GM12878 (cell line): ENCODE results near the gene ABCA3. TPM values are rescaled to one million over a fixed set of nuclear protein-coding genes. Genes with fewer than 3 reads are reported as not detected.

ENCODE experiments used
- ATAC-seq: fragments of 200-7000 bp; cut with Tn5 transposase; 3 replicates; pipeline ENCODE4 v1.9.1; 2020; ENCODE audit warnings: mild to moderate bottlenecking, moderate library complexity
- BruUV-seq: library from RNA; stranded (reverse); fragments of 400-500 nt; replicated peaks from 2 replicates; lab custom pipeline; 2021; lab: Mats Ljungman, UMichigan
- CTCF ChIA-PET: fragments of 300-600 bp; sonication (Branson Sonifier 250); formaldehyde crosslinking; extraction: SDS; loops from one replicate; lab custom pipeline; 2021; ENCODE audit warnings: inconsistent platforms; lab: Yijun Ruan, JAX
- POLR2A ChIA-PET: fragments of 350-600 bp; formaldehyde crosslinking; extraction: SDS; loops from one replicate; lab custom pipeline; 2021; ENCODE audit warnings: inconsistent platforms; lab: Charles Lee
- RAD21 ChIA-PET: fragments of 300-600 bp; sonication (Branson Sonifier 250); formaldehyde crosslinking; loops from one replicate; lab custom pipeline; 2023; ENCODE audit warnings: antibody characterized with exemption; ENCODE audit not compliant: unreplicated experiment; lab: Charles Lee
- SMC1A ChIA-PET: fragments of 300-600 bp; sonication (Branson Sonifier 250); formaldehyde crosslinking; loops from one replicate; lab custom pipeline; 2023; ENCODE audit not compliant: unreplicated experiment, uncharacterized antibody; lab: Charles Lee
- DNase-seq: peaks from one replicate; pipeline ENCODE4 v3.0.0-alpha.2; 2011; ENCODE audit warnings: low read depth, low spot score
- FAIRE-seq: peaks from 3 replicates; lab custom pipeline; 2011; peaks lifted over from hg19 to GRCh38; lab: Jason Lieb, UNC
- H2AFZ ChIP-seq: 2 replicates; pipeline ENCODE4 v1.6.0; 2011; ENCODE audit warnings: low read depth, low read length, control low read depth; ENCODE audit not compliant: control insufficient read depth
- H3K27ac ChIP-seq: 2 replicates; pipeline ENCODE4 v1.5.1; 2011; ENCODE audit warnings: control low read depth; ENCODE audit not compliant: control insufficient read depth, insufficient read depth
- H3K27me3 ChIP-seq, 2 experiments: replicated peaks in 1 of 2; 2 replicates each; pipeline versions ENCODE4 v1.6.0 to v1.6.1; 2011; ENCODE audit warnings: low read length in 1 of 2; ENCODE audit not compliant: control insufficient read depth in 2 of 2, insufficient read depth in 2 of 2
- H3K36me3 ChIP-seq, 2 experiments: 2 replicates each; pipeline ENCODE4 v1.5.1; 2011; ENCODE audit warnings: low read length in 1 of 2; ENCODE audit not compliant: control insufficient read depth in 2 of 2, insufficient read depth in 2 of 2
- H3K4me1 ChIP-seq: 2 replicates; pipeline ENCODE4 v1.6.1; 2011; ENCODE audit warnings: mild to moderate bottlenecking, low read length, moderate library complexity, mixed read lengths; ENCODE audit not compliant: control insufficient read depth, insufficient read depth
- H3K4me2 ChIP-seq: 2 replicates; pipeline ENCODE4 v1.6.0; 2011; ENCODE audit warnings: control low read depth; ENCODE audit not compliant: control insufficient read depth, insufficient read depth
- H3K4me3 ChIP-seq: fragments of 200-600 bp; sonication (generic); 2 replicates; pipeline ENCODE4 v1.5.1; 2016
- H3K79me2 ChIP-seq: 2 replicates; pipeline ENCODE4 v1.6.0; 2011; ENCODE audit warnings: low read length; ENCODE audit not compliant: control insufficient read depth, insufficient read depth
- H3K9ac ChIP-seq: 2 replicates; pipeline ENCODE4 v1.8.0; 2011; ENCODE audit warnings: low read length, control low read depth, mixed read lengths; ENCODE audit not compliant: control insufficient read depth, insufficient read depth
- H3K9me3 ChIP-seq: replicated peaks from 3 replicates; pipeline ENCODE4 v1.5.1; 2011; ENCODE audit warnings: mild to moderate bottlenecking, low read length; ENCODE audit not compliant: control insufficient read depth, insufficient read depth
- H4K20me1 ChIP-seq: 2 replicates; pipeline ENCODE4 v1.6.0; 2011; ENCODE audit not compliant: control insufficient read depth, insufficient read depth
- BCL11A ChIP-seq: IDR thresholded peaks from 2 replicates; pipeline ENCODE4 v1.6.1; 2011; ENCODE audit warnings: low read depth, low read length
- BMI1 ChIP-seq: fragments of 450-650 bp; IDR thresholded peaks from 2 replicates; pipeline ENCODE4 v1.6.1; 2016; ENCODE audit warnings: mild to moderate bottlenecking, moderate library complexity, borderline replicate concordance
- CBFB ChIP-seq: IDR thresholded peaks from 2 replicates; pipeline ENCODE4 v1.6.1; 2016; ENCODE audit warnings: antibody characterized with exemption, low read depth
- CREB1 ChIP-seq: IDR thresholded peaks from 2 replicates; pipeline ENCODE4 v1.6.1; 2012; ENCODE audit warnings: low read depth, mild to moderate bottlenecking, inconsistent platforms
- CREM ChIP-seq: IDR thresholded peaks from 2 replicates; pipeline ENCODE4 v1.6.1; 2014; ENCODE audit warnings: antibody characterized with exemption, low read depth
- HDAC2 ChIP-seq: fragments of 200-600 bp; sonication (generic); IDR thresholded peaks from 2 replicates; pipeline ENCODE4 v1.6.1; 2017
- HDAC6 ChIP-seq: fragments of 200-600 bp; sonication (generic); IDR thresholded peaks from one replicate; pipeline ENCODE4 v1.8.0; 2017; ENCODE audit warnings: antibody characterized with exemption; ENCODE audit not compliant: unreplicated experiment
- MYB ChIP-seq: fragments of 150-350 bp; IDR thresholded peaks from 2 replicates; pipeline ENCODE4 v1.6.1; 2014; ENCODE audit warnings: mild to moderate bottlenecking, low read depth, low read length, borderline replicate concordance
- SMAD5 ChIP-seq: IDR thresholded peaks from 2 replicates; pipeline ENCODE4 v1.6.1; 2016; ENCODE audit warnings: antibody characterized with exemption, low read depth
- SMC3 ChIP-seq: IDR thresholded peaks from 2 replicates; pipeline ENCODE4 v1.6.1; 2011; ENCODE audit warnings: low read length, improper control_type of control experiment, borderline replicate concordance
- SUPT20H ChIP-seq: IDR thresholded peaks from 2 replicates; pipeline ENCODE4 v1.6.1; 2011; ENCODE audit warnings: low read depth, mild to moderate bottlenecking, low read length, moderate library complexity, borderline replicate concordance; ENCODE audit not compliant: control insufficient read depth
- TBL1XR1 ChIP-seq: IDR thresholded peaks from 2 replicates; pipeline ENCODE4 v1.6.1; 2012; ENCODE audit warnings: low read depth, low read length, improper control_type of control experiment
- WGBS: methylation state at CpG from one replicate; pipeline ENCODE4 v1.1.6; 2016; ENCODE audit warnings: low lambda C conversion rate; ENCODE audit not compliant: insufficient replicate concordance, insufficient coverage; ENCODE audit errors: missing lambda C conversion rate; 5-methylcytosine and 5-hydroxymethylcytosine counted together
- in situ Hi-C: fragments of 300-500 bp; cut with MboI; formaldehyde crosslinking; loops from 9 replicates; pipeline ENCODE4 v1.14.3; 2018; ENCODE audit warnings: mixed read lengths
- intact Hi-C: fragments of 100-400 bp; cut with micrococcal nuclease; formaldehyde crosslinking; loops from one replicate; pipeline ENCODE4 v1.14.2; 2022; ENCODE audit not compliant: unreplicated experiment
- polyA plus RNA-seq, 11 experiments: library from polyadenylated mRNA; depleted of rRNA in 4 of 11; unstranded in 6 of 11; stranded (reverse) in 5 of 11; fragments of >200 nt; fragmentation: Nextera tagmentation in 4 of 11; fragmentation: Illumina TruSeq in 1 of 11; extraction: Ambion mirVana in 4 of 11; extraction: Trizol in 1 of 11; gene quantifications; 1 replicate in 1 of 11; 2 replicates in 10 of 11; pipeline versions ENCODE4 v1.2.1 to v1.2.3, GENCODE V29; 2011 to 2016; ENCODE audit warnings: inconsistent platforms in 2 of 11, missing spikeins in 2 of 11, low read depth in 1 of 11
- total RNA-seq, 4 experiments: library from RNA; depleted of rRNA in 3 of 4; stranded (reverse); fragments of >200 nt in 3 of 4; fragmentation: Illumina TruSeq in 1 of 4; extraction: Trizol in 1 of 4; gene quantifications; 2 replicates each; pipeline versions ENCODE4 v1.2.1 to v1.2.3, GENCODE V29; 2013 to 2021
- TF ChIP-seq, protein P1 (sequence below): fragments of 450-650 bp; IDR thresholded peaks from 2 replicates; pipeline ENCODE4 v1.6.1; 2017; ENCODE audit warnings: mild to moderate bottlenecking, moderate library complexity
- TF ChIP-seq, protein P2 (sequence below): fragments of 450-650 bp; formaldehyde crosslinking; IDR thresholded peaks from 2 replicates; pipeline ENCODE4 v1.4.0; 2022; ENCODE audit warnings: mild to moderate bottlenecking, moderate library complexity

Gene ABCA3
- total and polyA plus RNA-seq, 10 of the 15 experiments (the other 5 are each of a cell fraction or from before 2014, with no cell fraction given): 0.71 to 17.6 (median 6.7) TPM

DNA sequence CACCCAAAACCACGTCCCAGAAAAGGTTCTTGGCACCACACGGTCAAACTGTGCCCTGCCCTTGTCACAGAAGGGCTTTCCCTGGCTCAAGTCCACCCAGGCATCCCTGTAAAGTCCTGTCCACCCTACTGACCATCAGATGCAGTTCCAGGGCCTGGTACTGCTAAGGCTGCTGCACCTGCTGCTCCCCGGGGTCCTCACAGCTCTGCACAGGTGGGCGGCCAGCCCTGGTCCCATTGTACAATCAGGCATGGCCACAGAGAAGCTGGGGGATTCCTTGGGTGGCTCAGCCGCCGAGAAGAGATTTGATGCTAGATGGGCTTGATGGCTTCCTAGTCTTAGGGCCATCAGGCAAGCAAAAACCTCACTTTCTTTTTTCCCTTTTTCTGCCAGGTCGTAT is 15.3 kb downstream of the ABCA3 start (continued):
- TF ChIP-seq SUPT20H (no peak), SMC3 (no peak), CBFB (no peak), HDAC6 (no peak), SMAD5 (no peak), CREM (no peak), HDAC2 (no peak)
- TF ChIP-seq, protein P1, sequence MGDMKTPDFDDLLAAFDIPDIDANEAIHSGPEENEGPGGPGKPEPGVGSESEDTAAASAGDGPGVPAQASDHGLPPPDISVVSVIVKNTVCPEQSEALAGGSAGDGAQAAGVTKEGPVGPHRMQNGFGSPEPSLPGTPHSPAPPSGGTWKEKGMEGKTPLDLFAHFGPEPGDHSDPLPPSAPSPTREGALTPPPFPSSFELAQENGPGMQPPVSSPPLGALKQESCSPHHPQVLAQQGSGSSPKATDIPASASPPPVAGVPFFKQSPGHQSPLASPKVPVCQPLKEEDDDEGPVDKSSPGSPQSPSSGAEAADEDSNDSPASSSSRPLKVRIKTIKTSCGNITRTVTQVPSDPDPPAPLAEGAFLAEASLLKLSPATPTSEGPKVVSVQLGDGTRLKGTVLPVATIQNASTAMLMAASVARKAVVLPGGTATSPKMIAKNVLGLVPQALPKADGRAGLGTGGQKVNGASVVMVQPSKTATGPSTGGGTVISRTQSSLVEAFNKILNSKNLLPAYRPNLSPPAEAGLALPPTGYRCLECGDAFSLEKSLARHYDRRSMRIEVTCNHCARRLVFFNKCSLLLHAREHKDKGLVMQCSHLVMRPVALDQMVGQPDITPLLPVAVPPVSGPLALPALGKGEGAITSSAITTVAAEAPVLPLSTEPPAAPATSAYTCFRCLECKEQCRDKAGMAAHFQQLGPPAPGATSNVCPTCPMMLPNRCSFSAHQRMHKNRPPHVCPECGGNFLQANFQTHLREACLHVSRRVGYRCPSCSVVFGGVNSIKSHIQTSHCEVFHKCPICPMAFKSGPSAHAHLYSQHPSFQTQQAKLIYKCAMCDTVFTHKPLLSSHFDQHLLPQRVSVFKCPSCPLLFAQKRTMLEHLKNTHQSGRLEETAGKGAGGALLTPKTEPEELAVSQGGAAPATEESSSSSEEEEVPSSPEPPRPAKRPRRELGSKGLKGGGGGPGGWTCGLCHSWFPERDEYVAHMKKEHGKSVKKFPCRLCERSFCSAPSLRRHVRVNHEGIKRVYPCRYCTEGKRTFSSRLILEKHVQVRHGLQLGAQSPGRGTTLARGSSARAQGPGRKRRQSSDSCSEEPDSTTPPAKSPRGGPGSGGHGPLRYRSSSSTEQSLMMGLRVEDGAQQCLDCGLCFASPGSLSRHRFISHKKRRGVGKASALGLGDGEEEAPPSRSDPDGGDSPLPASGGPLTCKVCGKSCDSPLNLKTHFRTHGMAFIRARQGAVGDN: no peak
- TF ChIP-seq, all 136 proteins: peak for 0

DNA sequence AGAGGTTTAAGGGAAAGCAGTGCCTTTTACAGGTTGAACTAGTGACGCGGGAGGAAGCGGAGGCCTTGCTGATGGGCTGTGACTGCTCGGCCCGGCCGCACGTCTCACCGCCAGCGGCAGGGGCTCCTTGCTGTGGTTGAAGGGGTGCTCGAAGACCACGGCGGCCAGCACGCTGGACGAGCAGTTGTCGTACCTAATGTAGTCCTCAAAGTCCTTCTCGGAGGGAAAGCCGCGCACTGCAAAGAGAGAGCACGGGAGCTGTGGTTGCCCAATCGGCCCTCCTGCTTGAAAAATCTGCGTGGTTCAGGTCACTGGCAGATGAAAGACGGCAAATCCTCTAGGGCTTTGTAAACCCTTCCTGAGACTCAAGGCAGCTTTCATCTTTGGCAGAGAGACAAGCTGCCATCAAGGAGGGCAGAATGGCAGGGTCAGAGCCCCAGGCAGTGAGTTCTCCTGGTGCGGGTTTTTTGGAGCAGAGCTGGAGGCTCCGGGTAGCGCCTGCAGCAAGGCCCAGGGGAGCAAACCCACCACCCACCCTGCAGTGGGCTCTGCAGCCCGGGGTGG is 16.1 kb downstream of the ABCA3 start:
- Histone ChIP-seq H3K4me3 (no peak overlapping the region), H3K27me3 (no peaks in the 10 kb centered on the region), H2AFZ (no peak overlapping the region), H4K20me1 (no peaks in the 10 kb centered on the region)
- ATAC-seq (no peak), FAIRE-seq (no peak)
- CTCF ChIA-PET: interaction anchor here (1.4 kb wide), 1 partner anchor 21 kb away, joined by 3 read pairs; no protein-coding TSS in a partner anchor
- 90% methylated on average over 26 of the region's 26 CpGs for WGBS
- TF ChIP-seq MYB (no peak), BCL11A (no peak), BMI1 (no peak), CREB1 (no peak), TBL1XR1 (no peak)
- TF ChIP-seq, protein P2, sequence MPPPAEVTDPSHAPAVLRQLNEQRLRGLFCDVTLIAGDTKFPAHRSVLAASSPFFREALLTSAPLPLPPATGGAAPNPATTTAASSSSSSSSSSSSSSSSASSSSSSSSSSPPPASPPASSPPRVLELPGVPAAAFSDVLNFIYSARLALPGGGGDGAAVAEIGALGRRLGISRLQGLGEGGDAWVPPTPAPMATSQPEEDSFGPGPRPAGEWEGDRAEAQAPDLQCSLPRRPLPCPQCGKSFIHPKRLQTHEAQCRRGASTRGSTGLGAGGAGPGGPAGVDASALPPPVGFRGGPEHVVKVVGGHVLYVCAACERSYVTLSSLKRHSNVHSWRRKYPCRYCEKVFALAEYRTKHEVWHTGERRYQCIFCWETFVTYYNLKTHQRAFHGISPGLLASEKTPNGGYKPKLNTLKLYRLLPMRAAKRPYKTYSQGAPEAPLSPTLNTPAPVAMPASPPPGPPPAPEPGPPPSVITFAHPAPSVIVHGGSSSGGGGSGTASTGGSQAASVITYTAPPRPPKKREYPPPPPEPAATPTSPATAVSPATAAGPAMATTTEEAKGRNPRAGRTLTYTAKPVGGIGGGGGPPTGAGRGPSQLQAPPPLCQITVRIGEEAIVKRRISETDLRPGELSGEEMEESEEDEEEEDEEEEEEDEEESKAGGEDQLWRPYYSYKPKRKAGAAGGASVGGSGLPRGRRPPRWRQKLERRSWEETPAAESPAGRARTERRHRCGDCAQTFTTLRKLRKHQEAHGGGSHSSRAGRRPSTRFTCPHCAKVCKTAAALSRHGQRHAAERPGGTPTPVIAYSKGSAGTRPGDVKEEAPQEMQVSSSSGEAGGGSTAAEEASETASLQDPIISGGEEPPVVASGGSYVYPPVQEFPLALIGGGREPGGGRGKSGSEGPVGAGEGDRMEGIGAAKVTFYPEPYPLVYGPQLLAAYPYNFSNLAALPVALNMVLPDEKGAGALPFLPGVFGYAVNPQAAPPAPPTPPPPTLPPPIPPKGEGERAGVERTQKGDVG: no peak
- TF ChIP-seq, all 136 proteins: peak for 0
- H3K36me3 ChIP-seq: no peaks in the 10 kb centered on the region
- in situ Hi-C loops: no loop called here
- H3K79me2 ChIP-seq: no peaks in the 10 kb centered on the region
- RAD21 ChIA-PET: no interaction called here
- intact Hi-C loops: no loop called here
- BruUV-seq: no TSS peak
- no peak overlapping the region for H3K4me2 ChIP-seq
- H3K4me1 ChIP-seq: no peaks in the 10 kb centered on the region; the same call in 1 of the 2 replicates
- DNase-seq: no peak
- SMC1A ChIA-PET: no interaction called here
- POLR2A ChIA-PET: no interaction called here
- H3K9me3 ChIP-seq: no peaks in the 10 kb centered on the region
- no peak overlapping the region for H3K27ac ChIP-seq
- no peak overlapping the region for H3K9ac ChIP-seq
